GM13976 (cell line): ENCODE measurements around the gene ZEB2.

ENCODE experiments used
- DNase-seq: peaks from one replicate; pipeline ENCODE4 v3.0.0; 2012; ENCODE audit warnings: low spot score
- CTCF ChIP-seq: IDR thresholded peaks from 2 replicates; pipeline ENCODE4 v1.5.1; 2012; ENCODE audit warnings: borderline replicate concordance, mild to moderate bottlenecking; ENCODE audit not compliant: insufficient read depth; ENCODE audit errors: extremely low read depth, missing control alignments, control extremely low read depth
- in situ Hi-C: fragments of 300-500 bp; cut with MboI; formaldehyde crosslinking; loops from one replicate; pipeline ENCODE4 v1.12.0; 2022; ENCODE audit warnings: low sequenced_read_pairs, mixed read lengths, inconsistent platforms; ENCODE audit not compliant: unreplicated experiment

Gene ZEB2

GRCh38 chr2:144389151-144389929, 130.6 kb downstream of the ZEB2 start:
- no peak for TF ChIP-seq CTCF
- DNase-seq: no peak
- in situ Hi-C loops: no loop called here

- in situ Hi-C loops: no loop called here
- TF ChIP-seq CTCF: no peak
- no peak for DNase-seq
Observed at GRCh38 chr2:144385381-144385780, 134.5 kb downstream of the ZEB2 start.

- DNase-seq: no peak
- in situ Hi-C loops: no loop called here
- TF ChIP-seq CTCF: no peak
Observed at GRCh38 chr2:144383571-144384100, 136.3 kb downstream of the ZEB2 start.

- in situ Hi-C loops: no loop called here
- peak; percentile 56 for DNase-seq
Observed at GRCh38 chr2:144382849-144383248, 137.1 kb downstream of the ZEB2 start.

GRCh38 chr2:144381716-144382115, 138.2 kb downstream of the ZEB2 start:
- in situ Hi-C loops: no loop called here
- no peak for DNase-seq
- no peak for TF ChIP-seq CTCF

More at GRCh38 chr2:144382849-144383248, 137.1 kb downstream of the ZEB2 start:
- TF ChIP-seq CTCF: no peak

- in situ Hi-C loops: no loop called here
- DNase-seq: no peak
- TF ChIP-seq CTCF: no peak
Observed at GRCh38 chr2:144379851-144380311, 140.0 kb downstream of the ZEB2 start.
